Mucosa of stomach (tissue), 1 donor: ENCODE data around the gene PNMA3.
"Not testable (repeated sequence)": the region's sequence is repeated elsewhere in the genome, so short reads cannot be mapped to it uniquely, and the experiment has no call there.

Source experiments
- H3K27me3 ChIP-seq: one replicate; pipeline ENCODE4 v1.7.0; 2013; ENCODE audit warnings: mild to moderate bottlenecking, low read length; ENCODE audit not compliant: control insufficient read depth, insufficient read depth
- H3K36me3 ChIP-seq: one replicate; pipeline ENCODE4 v1.7.0; 2013; ENCODE audit warnings: low read length; ENCODE audit not compliant: control insufficient read depth, insufficient read depth
- H3K4me1 ChIP-seq: one replicate; pipeline ENCODE4 v1.7.0; 2013; ENCODE audit warnings: mild to moderate bottlenecking, low read length; ENCODE audit not compliant: control insufficient read depth, insufficient read depth
- H3K4me3 ChIP-seq: one replicate; pipeline ENCODE4 v1.7.0; 2013; ENCODE audit warnings: low read length
- H3K9ac ChIP-seq: one replicate; pipeline ENCODE4 v1.7.0; 2013; ENCODE audit warnings: mild to moderate bottlenecking, low read length, moderate library complexity
- H3K9me3 ChIP-seq: one replicate; pipeline ENCODE4 v1.7.0; 2013; ENCODE audit warnings: mild to moderate bottlenecking, low read length, moderate library complexity; ENCODE audit not compliant: control insufficient read depth
- donor health status: Pancreatic carcinoma.

The PNMA3 gene

DNA sequence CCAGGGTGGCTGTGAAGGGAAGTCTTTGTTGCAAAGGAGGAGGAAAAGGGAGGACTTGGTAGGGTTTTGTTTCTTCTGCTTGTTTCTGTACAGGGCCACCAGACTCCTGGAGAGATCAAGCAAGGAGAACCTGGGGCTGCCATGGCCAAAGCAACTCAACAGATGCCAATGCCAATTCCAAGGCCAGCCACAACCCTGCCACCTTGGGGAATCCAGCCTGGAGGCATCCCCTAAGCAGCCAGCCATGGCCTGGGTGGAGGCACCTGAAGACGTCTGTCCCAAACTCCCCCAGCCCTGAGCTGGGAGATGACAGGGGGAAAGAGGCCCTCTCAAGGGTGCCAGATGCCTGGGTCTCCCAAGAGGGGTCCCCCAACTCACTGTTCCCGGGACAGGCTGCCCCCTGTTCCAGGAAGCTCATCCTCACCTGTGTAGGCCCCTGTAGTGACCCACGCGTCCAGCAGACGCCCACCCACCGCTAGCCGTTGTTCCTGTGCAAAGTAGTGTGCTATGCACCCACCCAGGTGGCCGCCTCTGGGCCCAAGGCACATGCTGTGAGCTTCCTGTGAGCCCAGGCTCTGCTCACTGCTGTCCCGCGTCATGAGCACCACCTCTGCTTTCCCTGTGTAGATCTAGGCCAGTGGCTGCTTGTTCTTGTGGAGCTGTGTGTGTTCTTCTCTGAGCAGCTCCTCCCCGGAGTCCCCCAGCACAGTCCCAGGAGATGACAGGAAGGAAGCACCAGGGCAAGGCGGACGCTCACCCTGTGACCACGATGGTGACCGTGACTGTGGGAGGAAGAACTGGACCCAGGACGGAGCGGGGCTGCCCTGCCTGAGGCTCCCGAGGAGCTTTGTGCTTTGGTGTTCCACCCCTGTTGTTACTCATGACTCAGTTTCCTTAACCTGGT, 3.2 kb downstream of the PNMA3 start:
- peaks cover 14% of the 10 kb centered on the region for H3K27me3 ChIP-seq
- H3K36me3 ChIP-seq, result no peaks in the 10 kb centered on the region
- no peak overlapping the region for H3K4me3 ChIP-seq
- no peak overlapping the region for H3K9ac ChIP-seq
- H3K9me3 ChIP-seq, result no peaks in the 10 kb centered on the region
- H3K4me1 ChIP-seq, result no peaks in the 10 kb centered on the region

DNA sequence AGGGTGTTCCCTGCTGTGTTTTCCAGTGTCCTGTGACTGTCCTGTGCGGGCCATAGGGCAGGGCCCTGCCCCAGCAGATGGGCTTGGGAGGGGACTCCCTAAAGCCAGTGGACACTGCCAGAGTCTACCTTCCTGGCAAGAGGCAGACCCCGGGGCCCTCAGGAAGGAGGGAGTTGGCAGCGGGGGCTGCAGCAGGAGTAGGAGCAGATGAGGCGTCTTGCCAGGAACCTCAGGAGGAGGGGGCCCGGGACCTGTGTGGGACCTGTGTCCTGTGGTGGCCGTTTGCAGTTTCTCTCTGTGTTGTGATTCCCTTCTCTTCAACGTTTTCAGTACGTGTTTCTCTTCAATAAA, 3.8 kb downstream of the PNMA3 start:
- H3K4me3 ChIP-seq, result no peak overlapping the region
- H3K4me1 ChIP-seq, result no peaks in the 10 kb centered on the region
- no peak overlapping the region for H3K9ac ChIP-seq
- peaks cover 14% of the 10 kb centered on the region for H3K27me3 ChIP-seq
- H3K36me3 ChIP-seq, result no peaks in the 10 kb centered on the region
- H3K9me3 ChIP-seq, result no peaks in the 10 kb centered on the region

DNA sequence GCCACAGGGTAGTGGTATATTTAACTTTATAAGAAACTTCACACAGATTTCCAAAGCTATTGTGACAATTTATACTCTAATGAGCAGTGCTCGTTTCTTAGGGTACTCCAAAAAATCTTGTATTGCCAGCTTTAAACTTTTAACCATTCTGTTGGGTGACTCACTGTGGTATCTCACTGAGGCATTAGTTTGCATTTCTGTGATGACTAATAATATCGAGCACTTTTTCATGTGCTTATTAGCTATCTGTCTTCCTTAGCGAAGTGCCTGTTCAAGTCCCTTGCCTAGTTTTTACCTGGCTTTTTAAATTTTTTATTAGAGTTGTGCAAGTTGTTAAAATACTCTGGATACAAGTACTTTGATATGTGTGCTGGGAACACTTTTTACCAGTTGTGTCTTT, 5.5 kb downstream of the PNMA3 start:
- H3K27me3 ChIP-seq, result peaks cover 14% of the 10 kb centered on the region
- no peaks in the 10 kb centered on the region for H3K9me3 ChIP-seq
- no peaks in the 10 kb centered on the region for H3K4me1 ChIP-seq
- no peak overlapping the region for H3K4me3 ChIP-seq
- H3K36me3 ChIP-seq, result no peaks in the 10 kb centered on the region
- H3K9ac ChIP-seq, result no peak overlapping the region

DNA sequence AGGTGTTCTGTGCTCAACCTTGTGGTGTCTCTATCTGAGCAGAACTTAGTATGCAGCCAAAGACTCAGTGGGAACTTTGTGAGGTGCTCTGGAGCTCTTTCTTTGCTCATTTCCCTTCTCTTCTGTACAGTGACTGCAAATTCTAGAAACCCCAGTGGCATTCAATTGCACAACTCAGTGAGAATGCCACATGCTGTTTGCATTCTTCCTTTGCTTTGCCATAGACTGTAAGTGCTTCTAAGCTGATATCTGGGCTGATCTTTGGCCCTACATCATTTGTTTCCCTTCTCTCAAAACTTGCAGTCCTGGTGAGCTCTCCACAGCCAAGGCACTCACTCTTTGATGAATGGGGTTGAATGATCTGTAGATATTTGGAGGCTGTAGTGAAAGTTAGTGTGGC, 7.0 kb downstream of the PNMA3 start:
- no peak overlapping the region for H3K9ac ChIP-seq
- H3K4me1 ChIP-seq, result no peaks in the 10 kb centered on the region
- H3K27me3 ChIP-seq, result no peaks in the 10 kb centered on the region
- H3K4me3 ChIP-seq, result no peak overlapping the region
- no peaks in the 10 kb centered on the region for H3K9me3 ChIP-seq
- no peaks in the 10 kb centered on the region for H3K36me3 ChIP-seq

DNA sequence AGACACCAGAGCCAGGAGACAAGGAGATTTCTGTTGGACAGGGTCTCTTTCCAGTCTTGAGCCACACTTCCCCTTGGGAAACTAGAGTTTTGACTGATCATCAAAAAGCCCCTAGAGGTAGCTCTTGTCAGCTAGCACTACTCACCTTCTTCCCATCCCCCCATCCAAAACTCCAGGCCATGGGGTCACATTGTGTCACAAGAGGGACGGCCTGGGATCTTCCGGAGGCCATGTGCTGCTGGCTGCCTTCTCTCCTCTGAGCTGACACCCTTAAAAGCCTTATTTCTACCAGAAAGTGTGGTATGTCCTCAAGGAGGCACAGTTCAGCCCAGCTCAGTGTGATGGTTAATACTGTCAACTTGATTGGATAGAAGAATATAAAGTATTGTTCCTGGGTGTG, 7.8 kb downstream of the PNMA3 start:
- no peaks in the 10 kb centered on the region for H3K4me1 ChIP-seq
- no peaks in the 10 kb centered on the region for H3K36me3 ChIP-seq
- no peak overlapping the region for H3K4me3 ChIP-seq
- no peak overlapping the region for H3K9ac ChIP-seq
- no peaks in the 10 kb centered on the region for H3K27me3 ChIP-seq
- H3K9me3 ChIP-seq, result no peaks in the 10 kb centered on the region

DNA sequence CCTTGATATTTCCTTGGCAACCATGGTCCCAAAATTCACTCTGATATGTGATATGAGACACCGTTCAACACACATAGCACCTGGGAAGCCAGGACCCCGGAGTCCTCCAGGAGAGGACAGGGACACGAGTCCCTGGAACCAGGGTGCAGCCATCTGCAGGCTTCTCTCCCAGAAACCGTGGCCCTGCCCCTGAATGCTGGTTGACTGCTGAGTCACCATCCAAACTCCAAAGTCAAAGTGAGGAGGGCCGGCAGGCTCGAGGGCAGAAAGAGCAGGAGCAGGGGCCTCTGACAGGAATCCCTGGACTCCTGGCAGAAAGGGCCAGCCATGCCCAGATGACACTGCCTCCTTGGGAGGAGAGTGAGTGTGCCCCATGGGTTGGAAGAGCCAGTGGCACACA, 9.1 kb downstream of the PNMA3 start:
- Histone ChIP-seq H3K9me3 (no peaks in the 10 kb centered on the region), H3K9ac (no peak overlapping the region), H3K36me3 (no peaks in the 10 kb centered on the region), H3K27me3 (no peaks in the 10 kb centered on the region), H3K4me3 (no peak overlapping the region), H3K4me1 (no peaks in the 10 kb centered on the region)

DNA sequence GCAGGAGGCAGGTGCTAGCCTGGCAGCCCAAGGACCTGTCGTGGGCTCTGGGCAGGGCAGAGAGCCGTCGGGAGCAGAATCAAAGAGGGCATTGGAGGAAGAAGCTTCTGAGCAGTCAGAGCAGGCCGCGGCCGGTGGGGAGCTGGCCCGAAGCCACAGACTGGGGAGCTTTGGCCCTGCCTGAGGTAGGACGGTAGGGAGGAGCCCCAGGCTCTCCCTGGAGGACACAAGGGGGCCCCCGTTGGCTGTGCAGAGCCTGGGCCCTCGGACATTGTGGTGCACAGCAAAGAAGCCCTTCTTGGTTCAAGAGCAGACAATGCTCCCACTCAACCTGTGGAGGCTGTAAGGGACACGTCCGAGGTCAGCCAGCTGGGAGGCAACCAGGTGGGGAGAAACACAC, 10.1 kb downstream of the PNMA3 start:
- not testable (repeated sequence) for H3K4me1 ChIP-seq, H3K4me3 ChIP-seq, H3K27me3 ChIP-seq, H3K9me3 ChIP-seq, H3K9ac ChIP-seq, H3K36me3 ChIP-seq

DNA sequence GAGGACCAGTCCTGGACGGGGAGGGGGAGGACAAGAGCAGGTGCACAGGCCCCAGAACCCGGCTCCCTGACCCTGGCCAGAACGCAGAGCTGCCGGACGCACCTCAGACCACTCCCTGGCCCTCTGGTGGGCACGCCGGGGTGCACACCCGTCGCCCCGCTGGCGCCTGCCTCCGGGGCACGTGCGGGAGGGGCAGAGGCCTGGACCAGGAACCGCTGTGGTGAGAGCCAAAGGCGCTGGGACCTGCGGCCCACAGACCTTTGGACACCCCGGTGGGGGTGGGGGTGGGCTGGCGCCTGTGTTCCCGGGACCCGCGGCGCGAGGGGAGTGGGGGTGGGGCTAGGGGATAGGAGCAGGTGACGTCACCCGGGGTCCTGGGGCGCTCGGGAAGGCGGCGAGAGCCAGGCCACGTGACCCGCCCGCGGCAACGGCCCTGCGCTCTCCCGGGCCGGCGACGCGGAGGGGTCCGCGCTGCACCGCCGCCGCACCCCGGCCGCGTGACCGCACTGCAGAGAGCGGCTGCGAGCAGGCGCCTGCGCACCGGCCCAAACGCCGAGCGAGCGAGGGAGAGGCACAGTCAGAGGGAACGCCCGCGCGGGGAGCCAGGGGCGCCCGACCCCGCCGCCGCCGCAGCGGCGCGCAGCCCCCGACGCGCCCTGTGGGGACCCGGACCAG, 15.8 kb downstream of the PNMA3 start, which contains the start of gene PNMA6A:
Gene PNMA6A, plus strand, starts transcription at position 546 of the 675 bp plus-strand sequence. CDS start 609 bp downstream, outside the sequence.
- H3K4me1 ChIP-seq, H3K9ac ChIP-seq, H3K9me3 ChIP-seq, H3K4me3 ChIP-seq, H3K36me3 ChIP-seq, H3K27me3 ChIP-seq: not testable (repeated sequence)

DNA sequence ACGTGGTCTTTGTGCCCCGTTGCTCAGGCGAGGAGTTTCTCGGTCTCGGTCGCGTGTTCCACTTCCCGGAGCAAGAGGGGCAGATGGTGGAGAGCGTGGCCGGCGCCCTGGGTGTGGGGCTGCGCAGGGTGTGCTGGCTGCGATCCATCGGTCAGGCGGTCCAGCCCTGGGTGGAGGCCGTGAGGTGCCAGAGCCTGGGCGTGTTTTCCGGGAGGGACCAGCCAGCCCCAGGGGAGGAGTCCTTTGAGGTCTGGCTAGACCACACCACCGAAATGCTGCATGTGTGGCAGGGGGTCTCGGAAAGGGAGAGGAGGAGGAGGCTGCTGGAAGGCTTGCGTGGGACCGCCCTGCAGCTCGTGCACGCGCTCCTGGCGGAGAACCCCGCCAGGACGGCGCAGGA, 17.1 kb downstream of the PNMA3 start:
- not testable (repeated sequence) for H3K36me3 ChIP-seq, H3K4me3 ChIP-seq, H3K9me3 ChIP-seq, H3K27me3 ChIP-seq, H3K9ac ChIP-seq, H3K4me1 ChIP-seq

DNA sequence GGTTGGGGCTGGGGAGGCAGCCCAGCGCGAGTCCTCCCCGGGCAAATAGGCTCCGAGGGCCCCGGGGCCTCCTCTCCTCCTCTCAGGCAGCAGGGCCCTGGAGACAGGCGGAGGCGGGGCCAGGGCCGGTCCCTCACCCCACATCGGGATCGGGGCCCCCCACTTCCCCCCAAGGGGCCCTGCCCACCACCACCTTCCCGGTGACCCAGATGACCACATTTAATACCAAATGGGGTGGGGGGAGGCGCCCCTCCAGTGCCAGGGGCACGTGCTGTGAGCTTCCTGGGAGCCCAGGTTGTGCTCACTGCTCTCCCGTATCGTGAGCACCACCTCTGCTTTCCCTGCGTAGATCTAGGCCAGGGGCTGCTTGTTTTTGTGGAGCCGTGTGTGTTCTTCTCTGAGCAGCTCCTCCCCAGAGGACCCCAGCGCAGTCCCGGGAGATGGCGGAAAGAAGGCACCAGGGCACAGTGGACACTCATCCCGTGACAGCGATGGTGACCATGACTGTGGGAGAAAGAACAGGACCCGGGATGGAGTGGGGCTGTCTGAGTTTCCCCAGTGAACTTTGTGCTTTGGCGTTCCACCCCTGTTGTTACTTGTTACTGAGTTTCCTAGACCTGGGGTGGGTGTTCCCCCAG, 18.1 kb downstream of the PNMA3 start:
- H3K9me3 ChIP-seq, result no peaks in the 10 kb centered on the region

DNA sequence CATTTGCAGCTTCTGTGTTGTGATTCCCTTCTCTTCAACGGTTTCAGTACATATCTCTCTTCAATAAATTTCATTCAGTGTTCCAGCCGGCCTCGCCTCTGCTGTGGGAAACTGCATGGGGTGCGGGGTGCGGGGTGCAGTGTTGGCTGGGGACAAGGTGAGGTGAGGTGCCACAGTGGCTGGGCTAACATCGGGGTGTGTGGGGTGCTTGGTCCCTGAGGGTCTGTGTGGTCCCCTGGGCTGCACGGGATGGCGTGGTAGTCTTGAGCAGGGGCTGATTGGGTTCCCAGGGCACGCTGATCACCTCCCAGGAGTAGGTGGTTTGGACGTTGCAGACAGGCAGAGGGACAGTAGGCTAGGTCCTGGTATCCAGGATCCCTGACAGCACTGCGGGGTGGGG, 18.7 kb downstream of the PNMA3 start:
- no peaks in the 10 kb centered on the region for H3K4me1 ChIP-seq
- no peak overlapping the region for H3K9ac ChIP-seq
- H3K27me3 ChIP-seq, result no peaks in the 10 kb centered on the region
- H3K9me3 ChIP-seq, result no peaks in the 10 kb centered on the region
- H3K36me3 ChIP-seq, result no peaks in the 10 kb centered on the region
- H3K4me3 ChIP-seq, result no peak overlapping the region

More for the DNA sequence above, 18.1 kb downstream of the PNMA3 start:
- Histone ChIP-seq H3K27me3 (no peaks in the 10 kb centered on the region), H3K4me1 (no peaks in the 10 kb centered on the region), H3K36me3 (no peaks in the 10 kb centered on the region), H3K9ac (no peak overlapping the region), H3K4me3 (no peak overlapping the region)

DNA sequence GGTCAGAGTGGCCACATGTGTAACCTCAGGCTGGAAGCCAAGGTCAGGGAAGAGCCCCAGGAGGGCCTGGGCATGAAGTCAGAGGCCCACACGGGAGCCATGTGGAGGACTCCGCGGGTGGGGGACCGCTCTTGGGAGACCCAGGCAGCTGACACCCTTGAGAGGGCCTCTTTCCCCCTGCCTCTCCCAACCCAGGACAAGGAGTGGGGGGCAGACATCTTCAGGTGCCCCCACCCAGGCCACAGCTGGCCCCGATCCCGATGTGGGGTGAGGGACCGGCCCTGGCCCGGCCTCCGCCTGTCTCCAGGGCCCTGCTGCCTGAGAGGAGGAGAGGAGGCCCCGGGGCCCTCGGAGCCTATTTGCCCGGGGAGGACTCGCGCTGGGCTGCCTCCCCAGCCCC, 19.1 kb downstream of the PNMA3 start:
- Histone ChIP-seq H3K9me3 (no peaks in the 10 kb centered on the region), H3K4me3 (no peak overlapping the region), H3K4me1 (no peaks in the 10 kb centered on the region), H3K27me3 (no peaks in the 10 kb centered on the region), H3K36me3 (no peaks in the 10 kb centered on the region), H3K9ac (no peak overlapping the region)
